Measurements from ENCODE around the gene IL27RA.
A peak's percentile ranks its signal among the peaks of the same experiment; 100 is the strongest.
"Not testable (repeated sequence)": the region's sequence is repeated elsewhere in the genome, so short reads cannot be mapped to it uniquely, and the experiment has no call there.

The IL27RA gene

DNA sequence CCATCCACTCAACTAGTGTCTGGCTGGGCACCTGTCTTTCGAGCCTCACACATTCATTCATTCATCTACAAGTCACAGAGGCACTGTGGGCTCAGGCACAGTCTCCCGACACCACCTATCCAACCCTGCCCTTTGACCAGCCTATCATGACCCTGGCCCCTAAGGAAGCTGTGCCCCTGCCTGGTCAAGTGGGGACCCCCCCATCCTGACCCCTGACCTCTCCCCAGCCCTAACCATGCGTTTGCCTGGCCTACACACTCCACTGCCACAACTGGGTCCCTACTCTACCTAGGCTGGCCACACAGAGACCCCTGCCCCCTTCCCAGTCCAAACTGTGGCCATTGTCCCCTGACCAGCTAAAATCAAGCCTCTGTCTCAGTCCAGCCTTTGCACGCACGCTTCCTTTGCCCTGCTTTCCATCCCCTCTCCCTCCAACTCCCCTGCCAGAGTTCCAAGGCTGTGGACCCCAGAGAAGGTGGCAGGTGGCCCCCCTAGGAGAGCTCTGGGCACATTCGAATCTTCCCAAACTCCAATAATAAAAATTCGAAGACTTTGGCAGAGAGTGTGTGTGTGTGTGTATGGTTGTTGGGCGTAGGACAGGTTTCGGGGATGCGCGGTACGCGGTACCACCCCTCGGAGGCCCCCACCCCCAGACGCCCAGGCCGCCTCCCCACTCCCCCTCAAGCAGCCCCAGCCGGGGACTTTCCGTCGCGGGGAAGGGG lies 404 bp upstream of the IL27RA start:
- no peak for TF ChIP-seq Cebpa-rat (IDR thresholded peaks at IDR 0.05)
- H4K20me1 ChIP-seq = no peaks in the 10 kb centered on the region
- H3K36me3 ChIP-seq = peaks cover 0 to 7% (median 0%) of the 10 kb centered on the region in 11 experiments; a peak in 2 of 22 replicates
- peak overlapping the region in 9 of 11 experiments; percentile 63 to 86 (median 74); a peak in 16 of 22 replicates for H3K27ac ChIP-seq
- peaks cover 15 to 41% (median 26%) of the 10 kb centered on the region in 10 experiments for H3K4me1 ChIP-seq
- peak overlapping the region; percentile 66 to 79 (median 71) for H3K4me3 ChIP-seq
- peaks cover 0 to 14% (median 0%) of the 10 kb centered on the region in 11 experiments; a peak in 7 of 22 replicates for H3K27me3 ChIP-seq
- H3K9me3 ChIP-seq (replicated peaks in 1 of 11) = no peaks in the 10 kb centered on the region
- H3K9ac ChIP-seq = peak overlapping the region; percentile 69 to 84 (median 81)
- H3K4me2 ChIP-seq = peak overlapping the region; percentile 87 to 99 (median 93)

DNA sequence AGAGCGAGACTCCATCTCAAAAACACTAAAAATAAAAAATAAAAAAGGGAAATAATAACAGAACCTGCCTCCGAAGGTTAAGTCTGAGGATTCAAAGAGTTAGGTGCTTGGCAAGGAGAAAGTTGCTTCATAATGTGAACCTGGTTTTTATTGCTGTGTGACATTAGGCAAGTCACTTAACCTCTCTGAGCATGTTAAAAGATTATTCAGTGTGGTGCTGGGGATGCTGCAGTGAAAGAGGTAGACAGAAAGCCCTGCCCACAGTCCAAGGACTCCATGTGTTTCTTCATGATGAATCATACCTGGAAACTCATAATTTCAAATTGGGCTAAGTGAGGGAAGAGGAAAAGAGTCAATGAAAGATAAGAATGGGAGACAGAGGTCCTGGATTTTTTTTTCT lies 2.4 kb downstream of the IL27RA start:
- Histone ChIP-seq H3K4me1 (peaks cover 6 to 21% (median 14%) of the 10 kb centered on the region in 10 experiments), H3K4me2 (no peak overlapping the region; a peak in 1 of 22 replicates), H3K36me3 (peaks cover 0 to 18% (median 0%) of the 10 kb centered on the region in 11 experiments; a peak in 5 of 22 replicates), H3K9me3 (replicated peaks in 1 of 11) (no peaks in the 10 kb centered on the region), H3K4me3 (no peak overlapping the region), H3K27ac (no peak overlapping the region), H3K9ac (no peak overlapping the region), H3K27me3 (peaks cover 0 to 14% (median 0%) of the 10 kb centered on the region in 11 experiments; a peak in 7 of 22 replicates), H4K20me1 (no peaks in the 10 kb centered on the region; a peak in 1 of 22 replicates)
- no peak for TF ChIP-seq Cebpa-rat (IDR thresholded peaks at IDR 0.05)

DNA sequence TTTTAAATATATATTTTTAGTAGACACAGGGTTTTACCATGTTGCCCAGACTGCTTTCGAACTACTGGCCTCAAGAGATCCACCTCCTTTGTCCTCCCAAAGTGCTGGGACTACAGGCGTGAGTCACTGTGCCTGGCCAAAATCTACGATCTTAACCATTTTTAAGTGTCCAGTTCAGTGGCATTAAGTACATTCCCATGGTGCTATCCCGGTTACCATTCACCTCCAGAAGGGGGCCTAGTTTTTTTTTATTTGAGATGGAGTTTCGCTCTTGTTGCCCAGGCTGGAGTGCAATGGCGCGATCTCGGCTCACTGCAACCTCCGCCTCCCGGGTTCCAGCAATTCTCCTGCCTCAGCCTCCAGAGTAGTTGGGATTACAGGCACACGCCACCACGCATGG lies 3.6 kb downstream of the IL27RA start:
- peaks cover 0 to 29% (median 0%) of the 10 kb centered on the region in 11 experiments; a peak in 7 of 22 replicates for H3K36me3 ChIP-seq
- peaks cover 0 to 13% (median 0%) of the 10 kb centered on the region in 11 experiments; a peak in 7 of 22 replicates for H3K27me3 ChIP-seq
- H3K4me3 ChIP-seq; H3K9ac ChIP-seq; H3K4me2 ChIP-seq; H3K9me3 ChIP-seq (replicated peaks in 1 of 11); H3K27ac ChIP-seq; H4K20me1 ChIP-seq: not testable (repeated sequence)
- peaks cover 6 to 21% (median 13%) of the 10 kb centered on the region in 10 experiments; a peak in 19 of 20 replicates for H3K4me1 ChIP-seq

DNA sequence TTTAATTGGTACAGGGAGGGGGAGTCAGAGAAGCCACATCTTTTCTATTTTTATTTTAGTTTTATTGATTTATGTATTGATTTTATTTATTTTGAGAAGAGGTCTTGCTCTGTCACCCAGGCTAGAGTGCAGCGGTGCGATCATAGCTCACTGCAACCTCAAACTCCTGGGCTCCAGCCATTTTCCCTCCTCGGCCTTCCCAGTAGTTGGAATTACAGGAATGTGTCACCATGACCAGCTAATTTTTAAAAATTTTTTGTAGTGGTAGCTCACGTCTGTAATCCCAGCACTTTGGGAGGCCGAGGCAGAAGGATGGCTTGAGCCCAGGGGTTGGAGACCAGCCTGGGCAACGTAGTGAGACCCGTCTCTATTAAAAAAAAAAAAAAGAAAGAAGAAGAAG lies 4.1 kb downstream of the IL27RA start:
- Histone ChIP-seq H3K4me1 (peaks cover 6 to 19% (median 13%) of the 10 kb centered on the region in 10 experiments; a peak in 19 of 20 replicates), H3K27ac (no peak overlapping the region), H3K9ac (no peak overlapping the region), H3K36me3 (peaks cover 0 to 29% (median 0%) of the 10 kb centered on the region in 11 experiments; a peak in 7 of 22 replicates), H4K20me1 (peaks cover 0 to 6% (median 0%) of the 10 kb centered on the region in 11 experiments; a peak in 1 of 22 replicates), H3K4me2 (no peak overlapping the region), H3K9me3 (replicated peaks in 1 of 11) (no peaks in the 10 kb centered on the region), H3K27me3 (peaks cover 0 to 7% (median 0%) of the 10 kb centered on the region in 11 experiments; a peak in 6 of 22 replicates), H3K4me3 (no peak overlapping the region)
- no peak for TF ChIP-seq Cebpa-rat (IDR thresholded peaks at IDR 0.05)

DNA sequence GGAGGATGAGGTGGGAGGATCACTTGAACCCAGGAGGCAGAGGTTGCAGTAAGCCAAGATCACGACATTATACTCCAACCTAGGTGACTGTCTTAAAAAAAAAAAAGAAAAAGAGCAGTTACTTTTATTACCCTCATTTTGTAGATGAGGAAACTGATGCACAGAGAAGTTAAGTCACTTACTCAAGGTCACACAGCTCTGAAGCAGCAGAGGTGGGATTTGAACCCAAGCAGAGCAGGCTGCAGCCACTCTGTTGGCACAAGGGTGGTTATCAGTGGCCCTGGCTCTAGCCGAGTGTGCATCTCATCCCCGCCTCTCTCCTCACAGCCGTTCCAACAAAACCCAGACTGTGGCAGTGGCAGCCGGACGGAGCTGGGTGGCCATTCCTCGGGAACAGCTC lies 7.6 kb downstream of the IL27RA start:
- no peak overlapping the region for H3K9ac ChIP-seq
- H3K36me3 ChIP-seq = peaks cover 0 to 44% (median 3%) of the 10 kb centered on the region in 11 experiments; a peak in 7 of 22 replicates
- H3K4me2 ChIP-seq = no peak overlapping the region
- no peak overlapping the region for H3K4me3 ChIP-seq
- H3K9me3 ChIP-seq (replicated peaks in 1 of 11) = no peaks in the 10 kb centered on the region
- H3K4me1 ChIP-seq = peaks cover 0 to 11% (median 7%) of the 10 kb centered on the region in 10 experiments; a peak in 8 of 20 replicates
- peaks cover 0 to 6% (median 0%) of the 10 kb centered on the region in 11 experiments; a peak in 1 of 22 replicates for H4K20me1 ChIP-seq
- TF ChIP-seq Cebpa-rat (IDR thresholded peaks at IDR 0.05) = no peak
- no peaks in the 10 kb centered on the region for H3K27me3 ChIP-seq
- no peak overlapping the region for H3K27ac ChIP-seq

DNA sequence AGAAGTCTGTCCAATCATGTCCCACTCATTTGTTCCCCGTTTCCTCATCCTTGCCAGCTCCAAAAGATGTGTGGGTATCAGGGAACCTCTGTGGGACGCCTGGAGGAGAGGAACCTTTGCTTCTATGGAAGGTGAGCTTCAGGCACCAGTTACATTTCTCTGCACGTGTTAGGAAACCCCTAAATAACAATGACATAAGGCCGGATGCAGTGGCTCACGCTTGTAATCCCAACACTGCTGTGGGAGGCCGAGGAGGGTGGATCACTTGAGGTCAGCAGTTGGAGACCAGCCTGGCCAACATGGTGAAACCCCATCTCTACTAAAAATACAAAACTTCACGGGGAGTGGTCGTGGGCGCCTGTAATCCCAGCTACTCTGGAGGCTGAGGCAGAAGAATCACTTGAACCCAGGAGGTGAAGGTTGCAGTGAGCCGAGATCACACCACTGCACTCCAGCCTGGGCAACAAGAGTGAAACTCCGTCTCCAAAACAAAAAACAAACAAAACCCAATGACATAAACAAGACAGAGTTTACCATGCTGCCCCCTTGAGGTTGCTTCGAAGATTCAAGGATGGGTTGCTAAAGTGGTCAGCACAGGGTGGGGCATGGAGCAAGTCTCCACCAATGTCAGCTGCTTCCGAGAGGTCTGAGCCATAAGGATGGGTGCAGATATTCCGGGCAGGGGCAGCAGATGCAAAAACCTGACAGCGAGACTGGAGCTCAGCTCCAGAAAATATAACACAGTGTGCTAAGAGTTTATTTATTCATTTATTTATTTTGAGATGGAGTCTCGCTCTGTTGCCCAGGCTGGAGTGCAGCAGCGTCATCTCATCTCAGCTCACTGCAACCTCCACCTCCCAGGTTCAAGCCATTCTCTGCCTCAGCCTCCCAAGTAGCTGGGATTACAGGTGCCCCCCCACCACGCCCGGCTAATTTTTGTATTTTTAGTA lies 11.4 kb downstream of the IL27RA start:
- not testable (repeated sequence) for H3K9me3 ChIP-seq (replicated peaks in 1 of 11); H3K27me3 ChIP-seq; H3K4me3 ChIP-seq
- Histone ChIP-seq H4K20me1 (peaks cover 0 to 22% (median 0%) of the 10 kb centered on the region in 11 experiments; a peak in 4 of 22 replicates), H3K4me2 (peak overlapping the region in 4 of 11 experiments; percentile 15 to 49 (median 24); a peak in 6 of 22 replicates), H3K36me3 (peaks cover 0 to 37% (median 1%) of the 10 kb centered on the region in 11 experiments; a peak in 8 of 22 replicates), H3K9ac (peak overlapping the region in 4 of 11 experiments; percentile 36 to 53 (median 41); a peak in 7 of 22 replicates), H3K27ac (peak overlapping the region in 7 of 11 experiments; percentile 4 to 69 (median 47); a peak in 8 of 22 replicates), H3K4me1 (peaks cover 20 to 36% (median 30%) of the 10 kb centered on the region in 10 experiments)

DNA sequence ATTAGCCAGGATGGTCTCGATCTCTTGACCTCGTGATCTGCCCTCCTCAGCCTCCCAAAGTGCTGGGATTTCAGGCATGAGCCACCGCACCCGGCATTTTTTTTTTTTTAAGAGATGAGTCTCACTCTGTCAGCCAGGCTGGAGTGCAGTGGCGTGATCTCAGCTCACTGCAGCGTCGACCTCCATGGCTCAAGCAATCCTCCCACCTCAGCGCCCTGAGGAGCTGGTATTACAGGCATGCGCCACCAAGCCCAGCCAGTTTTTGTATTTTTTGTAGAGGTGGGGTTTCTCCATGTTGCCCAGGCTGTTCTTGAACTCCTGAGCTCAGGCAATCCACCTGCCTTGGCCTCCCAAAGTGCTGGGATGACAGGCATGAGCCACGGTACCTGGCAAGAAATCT lies 16.3 kb downstream of the IL27RA start:
- peak overlapping the region in 2 of 11 experiments; percentile 67 to 81; a peak in 1 of 22 replicates for H3K4me2 ChIP-seq
- H3K9ac ChIP-seq, H3K4me3 ChIP-seq, H3K27ac ChIP-seq, H3K27me3 ChIP-seq: not testable (repeated sequence)
- peaks cover 19 to 29% (median 25%) of the 10 kb centered on the region in 10 experiments for H3K4me1 ChIP-seq
- H3K36me3 ChIP-seq = peaks cover 0 to 44% (median 21%) of the 10 kb centered on the region in 11 experiments; a peak in 13 of 22 replicates
- H3K9me3 ChIP-seq (replicated peaks in 1 of 11) = peaks cover 0 to 10% (median 4%) of the 10 kb centered on the region in 11 experiments; a peak in 12 of 22 replicates
- H4K20me1 ChIP-seq = peaks cover 0 to 30% (median 0%) of the 10 kb centered on the region in 11 experiments; a peak in 6 of 22 replicates

DNA sequence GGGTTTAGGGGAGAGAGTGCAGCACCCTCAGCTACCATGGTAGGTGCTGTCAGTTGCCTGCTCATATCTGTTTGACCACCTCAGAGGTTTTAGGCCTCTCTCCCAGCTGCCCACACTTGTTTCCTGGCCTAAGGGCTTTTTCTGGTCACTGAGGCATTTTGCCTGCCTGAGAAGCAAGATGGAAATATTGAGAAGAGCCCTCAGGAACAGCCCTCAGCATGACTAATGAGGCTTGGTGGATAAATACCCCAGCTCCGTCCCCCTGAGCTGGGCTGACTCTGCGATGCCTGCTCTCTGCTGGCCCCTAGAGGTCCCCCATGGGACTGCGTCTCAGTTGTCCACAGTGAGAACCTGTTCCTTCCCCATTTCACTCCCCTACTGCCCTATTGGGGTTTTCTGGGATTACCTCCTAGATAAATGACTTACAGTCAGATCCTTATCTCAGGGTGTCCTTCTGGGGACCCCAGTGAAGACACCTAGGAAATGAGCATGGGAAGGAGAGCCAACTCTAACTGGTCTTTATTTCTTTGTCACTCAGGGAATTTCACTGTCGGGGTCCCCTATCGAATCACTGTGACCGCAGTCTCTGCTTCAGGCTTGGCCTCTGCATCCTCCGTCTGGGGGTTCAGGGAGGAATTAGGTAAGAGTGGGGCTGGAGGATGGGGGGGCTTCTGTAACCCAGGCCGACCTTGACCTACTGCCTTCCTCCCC lies 17.0 kb downstream of the IL27RA start:
- peaks cover 0 to 15% (median 0%) of the 10 kb centered on the region in 11 experiments; a peak in 7 of 22 replicates for H3K27me3 ChIP-seq
- peaks cover 19 to 28% (median 24%) of the 10 kb centered on the region in 10 experiments for H3K4me1 ChIP-seq
- H4K20me1 ChIP-seq = peaks cover 0 to 34% (median 0%) of the 10 kb centered on the region in 11 experiments; a peak in 7 of 22 replicates
- no peak overlapping the region for H3K27ac ChIP-seq
- H3K4me2 ChIP-seq = no peak overlapping the region
- TF ChIP-seq Cebpa-rat (IDR thresholded peaks at IDR 0.05) = no peak
- no peak overlapping the region for H3K9ac ChIP-seq
- no peak overlapping the region for H3K4me3 ChIP-seq
- H3K36me3 ChIP-seq = peaks cover 0 to 46% (median 21%) of the 10 kb centered on the region in 11 experiments; a peak in 13 of 22 replicates
- peaks cover 0 to 10% (median 4%) of the 10 kb centered on the region in 11 experiments; a peak in 12 of 22 replicates for H3K9me3 ChIP-seq (replicated peaks in 1 of 11)

All from BLaER1 treated with 17β-estradiol and CSF1 and Interleukin-3, amounts not matched to agents 10 nM and 100 nM (cell line).